ENCODE data around the gene ACTR1B.
"Not testable (repeated sequence)": the region's sequence is repeated elsewhere in the genome, so short reads cannot be mapped to it uniquely, and the experiment has no call there.

ACTR1B gene

DNA sequence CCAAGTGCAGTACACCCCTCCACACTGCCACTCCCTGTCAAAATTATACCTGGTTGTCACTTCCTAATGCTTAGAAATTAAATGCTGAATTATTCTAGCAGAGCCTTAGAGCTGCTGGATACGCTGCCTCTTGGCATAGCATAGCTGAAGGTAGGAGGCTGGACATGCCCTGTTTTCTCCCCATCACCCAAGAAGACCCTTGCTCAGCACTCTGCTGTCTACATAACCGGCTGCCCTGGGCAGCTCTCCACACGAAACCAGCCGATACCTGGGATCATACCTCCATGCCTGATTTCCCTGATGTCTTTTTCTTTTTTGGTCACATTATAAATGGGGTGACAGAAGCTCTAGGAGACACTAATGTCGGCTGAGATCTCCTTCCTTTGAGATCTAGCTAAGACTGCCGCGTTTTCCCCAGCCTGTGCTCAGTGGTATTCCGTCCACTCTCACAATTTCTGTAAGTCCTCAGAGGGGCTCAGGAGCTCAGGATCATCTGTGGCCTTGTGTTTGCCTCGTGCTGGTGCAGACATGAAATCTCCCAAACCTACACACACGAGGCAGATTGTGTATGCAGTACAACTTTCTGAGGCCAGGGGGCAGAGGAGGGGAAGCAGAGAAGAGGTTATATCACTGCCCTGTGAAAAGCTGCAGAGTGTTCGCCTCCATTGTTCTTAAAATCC lies 36.1 kb upstream of the ACTR1B start:
- H3K4me3 ChIP-seq (ENCODE audit: low read length) = no peak overlapping the region
- TF ChIP-seq ZNF274 (IDR thresholded peaks at IDR 0.05; ENCODE audit: low read depth, low read length) = no peak

DNA sequence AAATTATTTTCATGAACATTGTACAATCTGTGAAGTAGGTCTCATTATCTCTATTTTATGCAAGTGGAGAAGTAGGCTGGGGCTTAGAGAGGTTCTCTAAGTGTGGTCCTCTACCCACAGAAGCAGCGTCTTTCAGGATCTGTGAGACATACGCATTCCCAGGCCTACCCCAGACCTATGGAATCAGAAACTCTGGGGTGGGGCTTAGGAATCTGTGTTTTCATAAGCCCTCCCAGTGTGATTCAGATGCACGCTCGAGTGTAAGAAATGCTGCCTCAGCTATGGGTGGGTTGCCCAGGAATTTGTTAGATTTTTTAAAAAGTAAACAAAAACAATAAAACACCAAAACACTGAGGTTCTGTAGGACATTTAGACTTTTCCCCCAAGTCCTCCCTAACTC lies 34.7 kb upstream of the ACTR1B start:
- no peak for TF ChIP-seq ZNF274 (IDR thresholded peaks at IDR 0.05; ENCODE audit: low read depth, low read length)
- H3K4me3 ChIP-seq (ENCODE audit: low read length) = no peak overlapping the region

DNA sequence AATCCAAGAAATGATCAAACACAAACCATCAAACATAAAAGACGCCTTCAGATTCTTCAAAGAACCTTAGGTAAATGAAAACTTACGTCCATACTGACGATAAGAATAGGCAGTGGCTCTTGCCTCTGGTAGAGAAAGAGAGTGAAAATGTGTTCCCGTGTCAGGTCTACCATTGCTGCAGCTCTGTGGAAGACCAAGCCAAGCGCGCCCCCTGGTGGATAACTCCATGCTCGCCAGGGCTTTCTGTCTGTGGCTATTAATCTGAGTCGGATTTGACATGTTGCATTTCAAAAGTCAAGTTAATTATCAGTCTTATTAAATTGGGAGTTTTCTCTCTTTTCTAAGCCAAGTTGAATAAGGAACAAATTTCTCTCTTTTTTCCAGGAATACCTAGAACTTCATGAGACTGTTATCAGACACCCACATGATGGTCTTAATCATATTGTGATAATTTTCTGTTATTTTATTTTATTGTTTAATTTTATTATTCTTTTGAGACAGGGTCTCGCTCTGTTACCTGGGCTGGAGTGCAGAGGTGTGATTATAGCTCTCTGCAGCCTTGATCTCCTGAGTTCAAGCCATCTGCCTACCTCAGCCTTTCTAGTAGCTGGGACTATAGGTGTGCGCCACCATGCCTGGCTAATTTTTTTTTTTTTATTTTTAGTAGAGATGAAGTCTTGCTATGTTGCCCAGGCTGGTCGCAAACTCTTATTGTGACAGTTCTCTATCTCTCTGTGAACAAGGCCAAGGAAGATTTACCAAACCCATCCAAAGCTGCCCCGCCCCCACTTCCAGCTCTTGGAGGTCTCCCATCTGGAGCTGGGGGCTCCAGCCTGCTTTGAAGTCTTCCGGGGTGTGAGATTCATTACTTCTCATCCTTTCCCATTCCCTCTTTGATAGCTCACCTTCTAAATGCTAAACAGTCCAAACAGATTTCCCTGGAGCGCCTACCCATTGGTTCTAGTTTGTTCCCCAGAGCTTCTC lies 33.7 kb upstream of the ACTR1B start:
- no peak overlapping the region for H3K4me3 ChIP-seq (ENCODE audit: low read length)
- no peak for TF ChIP-seq ZNF274 (IDR thresholded peaks at IDR 0.05; ENCODE audit: low read depth, low read length)

DNA sequence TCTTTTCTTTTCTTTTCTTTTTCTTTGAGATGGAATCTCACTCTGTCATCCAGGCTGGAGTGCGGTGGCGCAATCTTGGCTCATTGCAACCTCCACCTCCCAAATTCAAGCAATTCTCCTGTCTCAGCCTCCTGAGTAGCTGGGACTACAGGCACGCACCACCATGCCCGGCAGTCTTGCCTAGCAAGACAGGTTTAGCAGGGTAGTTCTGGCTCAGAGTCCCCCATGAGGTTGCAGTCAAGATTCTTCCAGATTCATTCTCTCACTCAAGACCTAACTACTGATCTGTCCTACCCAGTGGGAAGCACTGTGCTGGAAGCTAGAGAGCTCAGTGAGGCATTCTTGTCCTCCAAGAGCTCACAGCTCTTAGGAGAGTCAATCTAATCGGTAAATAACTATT lies 31.9 kb upstream of the ACTR1B start:
- no peak for TF ChIP-seq ZNF274 (IDR thresholded peaks at IDR 0.05; ENCODE audit: low read depth, low read length)

DNA sequence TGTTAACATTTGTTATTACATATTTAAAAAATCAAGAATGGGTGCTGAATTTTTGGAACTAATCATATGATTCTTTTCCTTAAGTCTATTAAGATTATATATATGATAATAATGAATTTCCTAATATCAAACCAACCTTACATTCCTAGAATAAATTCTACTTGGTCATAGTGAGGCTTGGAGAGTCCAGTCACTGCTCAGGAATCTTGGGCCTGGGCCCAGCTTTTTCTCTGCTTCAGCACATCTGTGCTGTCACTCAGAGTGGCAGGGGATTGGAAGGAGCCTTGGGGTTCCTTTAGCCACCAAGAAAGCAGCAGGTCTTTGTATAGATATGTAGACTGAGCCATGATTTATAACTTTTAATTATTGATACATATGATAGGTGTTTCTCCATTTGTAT lies 29.6 kb upstream of the ACTR1B start:
- no peak for TF ChIP-seq ZNF274 (IDR thresholded peaks at IDR 0.05; ENCODE audit: low read depth, low read length)

More for the DNA sequence above, 31.9 kb upstream of the ACTR1B start:
- H3K4me3 ChIP-seq (ENCODE audit: low read length) = no peak overlapping the region

DNA sequence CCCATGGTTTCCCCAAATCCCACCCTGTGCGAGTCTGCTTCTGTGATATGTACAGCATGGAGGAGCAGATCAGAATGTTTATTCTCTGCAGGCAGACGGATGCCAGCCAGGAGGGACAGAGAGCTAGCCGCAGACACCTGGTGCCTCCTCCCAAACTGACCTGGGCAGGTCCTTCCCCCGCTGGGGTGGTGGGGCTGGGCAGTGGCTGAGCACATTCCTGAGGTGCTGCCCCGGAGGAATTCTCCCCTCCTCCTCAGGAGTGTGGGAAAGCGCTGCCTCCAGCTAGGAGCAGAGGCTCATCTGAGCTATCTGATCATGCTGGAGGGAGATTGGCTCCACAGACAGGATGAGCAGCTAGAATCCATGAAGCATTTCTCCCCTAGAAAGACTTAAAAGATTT lies 27.3 kb upstream of the ACTR1B start:
- no peak for TF ChIP-seq ZNF274 (IDR thresholded peaks at IDR 0.05; ENCODE audit: low read depth, low read length)
- no peak overlapping the region for H3K4me3 ChIP-seq (ENCODE audit: low read length)

More for the DNA sequence above, 29.6 kb upstream of the ACTR1B start:
- no peak overlapping the region for H3K4me3 ChIP-seq (ENCODE audit: low read length)

DNA sequence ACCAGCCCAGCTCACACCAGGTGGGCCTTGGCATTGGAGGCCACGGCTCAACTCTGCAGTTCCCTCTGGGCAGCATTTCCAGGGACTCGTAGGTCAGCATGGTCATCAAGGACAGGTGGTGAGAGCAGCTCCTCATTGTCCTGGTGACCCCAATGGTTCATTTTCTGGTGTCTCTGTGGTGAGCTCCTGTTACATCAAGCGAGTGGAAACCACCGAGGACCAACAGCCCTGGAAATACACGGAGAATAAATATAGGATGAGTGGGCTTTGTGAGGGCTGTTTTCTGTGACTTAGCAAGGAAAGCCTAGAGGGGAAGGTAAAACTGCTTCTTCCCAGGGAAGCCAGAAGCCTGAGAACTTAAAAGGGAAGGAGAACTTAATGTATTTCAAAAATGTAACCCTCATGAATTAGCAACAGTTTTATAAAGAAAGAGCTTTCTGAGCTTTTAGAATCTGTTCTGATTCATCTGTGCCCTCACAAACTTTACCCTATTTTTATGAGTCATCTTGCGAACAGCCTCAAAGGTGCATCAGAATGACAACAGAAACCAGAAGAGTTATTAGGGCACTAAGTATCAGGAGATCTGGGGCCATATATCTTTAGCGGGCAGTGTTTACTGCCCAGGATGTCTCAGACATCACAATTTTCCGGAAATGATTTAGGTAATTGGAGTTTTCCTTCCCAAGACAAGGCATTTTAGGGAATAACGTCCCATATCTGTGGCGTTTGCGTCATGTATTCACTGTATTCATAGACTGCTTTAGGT lies 24.4 kb upstream of the ACTR1B start:
- no peak overlapping the region for H3K4me3 ChIP-seq (ENCODE audit: low read length)
- TF ChIP-seq ZNF274 (IDR thresholded peaks at IDR 0.05; ENCODE audit: low read depth, low read length) = no peak

DNA sequence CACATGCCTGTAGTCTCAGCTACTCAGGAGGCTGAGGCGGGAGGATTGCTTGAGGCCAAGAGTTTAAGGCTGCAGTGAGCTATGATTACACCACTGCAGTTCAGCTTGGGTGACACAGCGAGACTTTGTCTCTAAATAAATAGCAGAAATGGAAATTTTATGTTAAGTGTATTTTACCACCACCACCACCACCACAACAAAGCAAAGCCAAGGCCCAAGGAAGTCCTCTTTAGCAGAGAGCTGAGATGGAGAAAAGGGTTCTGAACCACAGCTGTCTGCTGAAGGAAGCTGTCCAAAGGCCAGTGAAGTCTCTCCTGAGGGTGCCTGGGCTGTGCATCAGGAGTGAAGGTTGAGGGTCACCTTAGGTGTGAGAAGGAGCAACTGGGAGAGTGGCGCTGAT lies 23.4 kb upstream of the ACTR1B start:
- H3K4me3 ChIP-seq (ENCODE audit: low read length) = not testable (repeated sequence)

DNA sequence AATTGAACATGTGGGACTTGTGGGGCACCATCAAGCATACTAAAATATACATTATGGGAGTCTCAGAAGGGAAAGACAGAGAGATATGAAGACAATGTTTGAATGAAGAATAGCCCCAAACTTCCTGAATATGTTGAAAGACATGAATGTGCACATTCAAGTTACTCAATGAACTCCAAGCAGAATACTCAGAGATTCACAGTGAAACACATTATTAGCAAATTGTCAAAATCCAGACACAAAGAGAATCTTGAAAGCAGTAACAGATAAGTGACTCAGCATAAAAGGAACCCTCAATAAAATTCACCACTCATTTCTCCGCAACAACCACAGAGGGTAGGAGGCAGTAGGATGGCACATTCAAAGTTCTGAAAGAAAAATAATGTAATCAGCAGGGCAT lies 14.5 kb upstream of the ACTR1B start:
- no peak overlapping the region for H3K4me3 ChIP-seq (ENCODE audit: low read length)
- no peak for TF ChIP-seq ZNF274 (IDR thresholded peaks at IDR 0.05; ENCODE audit: low read depth, low read length)

DNA sequence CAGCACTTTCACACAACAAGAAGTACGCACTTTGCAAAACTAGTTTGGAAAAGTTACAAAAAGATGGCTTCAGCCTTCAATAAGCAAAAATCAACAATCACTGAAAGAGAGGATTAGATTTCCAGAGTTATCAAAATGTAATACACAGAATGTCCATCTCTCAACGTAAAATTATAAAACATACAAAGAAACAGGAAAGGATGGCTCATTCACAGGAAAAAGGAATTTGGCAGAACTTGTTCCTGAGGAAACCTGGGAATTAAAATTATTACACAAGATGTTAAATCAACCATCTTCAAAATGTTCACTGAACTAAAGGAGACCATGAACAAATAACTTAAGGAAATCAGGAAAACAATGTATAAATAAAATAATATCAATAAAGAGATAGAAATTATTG lies 13.6 kb upstream of the ACTR1B start:
- TF ChIP-seq ZNF274 (IDR thresholded peaks at IDR 0.05; ENCODE audit: low read depth, low read length) = no peak
- no peak overlapping the region for H3K4me3 ChIP-seq (ENCODE audit: low read length)

DNA sequence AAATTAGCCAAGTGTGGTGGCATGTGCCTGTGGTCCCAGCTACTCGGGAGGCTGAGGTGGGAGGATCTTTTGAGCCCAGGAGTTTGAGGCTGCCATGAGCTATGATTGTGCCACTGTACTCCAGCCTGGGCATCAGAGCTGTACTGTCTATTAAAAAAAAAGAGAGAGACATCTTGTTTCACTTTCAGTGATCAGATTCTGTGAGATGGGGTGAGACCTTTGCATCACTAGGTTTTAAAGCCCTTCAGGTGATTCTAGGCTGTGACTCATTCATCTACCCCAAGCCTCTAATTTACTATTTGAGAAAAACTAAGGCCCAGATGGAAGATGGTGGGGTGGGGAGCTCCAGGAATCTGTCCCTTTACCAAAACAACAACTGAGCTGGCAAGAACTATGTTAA lies 12.8 kb upstream of the ACTR1B start:
- TF ChIP-seq ZNF274 (IDR thresholded peaks at IDR 0.05; ENCODE audit: low read depth, low read length) = no peak
- H3K4me3 ChIP-seq (ENCODE audit: low read length) = no peak overlapping the region

DNA sequence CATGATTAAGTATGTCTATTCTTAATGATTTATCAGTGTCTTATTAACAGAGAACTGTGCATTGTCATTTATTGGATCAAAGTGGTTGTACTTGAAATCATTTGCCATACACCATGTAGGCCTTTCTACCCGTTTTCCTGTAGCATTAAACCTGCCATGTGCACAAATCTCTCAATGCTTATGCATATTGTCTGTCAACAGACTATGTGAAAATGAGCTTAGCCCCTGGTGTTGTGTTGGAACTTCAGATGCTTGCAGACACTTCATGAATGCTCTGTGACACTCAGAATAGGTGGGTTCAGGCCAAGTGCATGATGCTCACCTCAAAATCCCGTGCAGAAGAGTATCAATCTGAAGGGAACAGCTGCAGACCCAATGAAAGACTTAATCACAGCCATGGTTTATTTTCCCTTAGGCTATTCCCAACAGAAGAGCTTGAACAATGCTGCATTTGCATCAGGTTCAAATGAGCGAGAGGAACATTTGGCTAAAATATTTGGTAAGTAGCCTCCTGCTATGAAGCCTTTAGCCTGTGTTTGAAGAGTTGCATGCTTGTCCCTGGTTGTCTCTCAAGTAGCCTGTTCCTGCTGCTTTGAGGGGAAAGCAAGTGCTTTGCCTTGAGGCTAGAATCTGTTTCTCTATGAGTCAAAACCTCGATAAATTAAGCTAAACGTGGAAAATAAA lies 11.7 kb upstream of the ACTR1B start:
- TF ChIP-seq ZNF274 (IDR thresholded peaks at IDR 0.05; ENCODE audit: low read depth, low read length) = no peak

DNA sequence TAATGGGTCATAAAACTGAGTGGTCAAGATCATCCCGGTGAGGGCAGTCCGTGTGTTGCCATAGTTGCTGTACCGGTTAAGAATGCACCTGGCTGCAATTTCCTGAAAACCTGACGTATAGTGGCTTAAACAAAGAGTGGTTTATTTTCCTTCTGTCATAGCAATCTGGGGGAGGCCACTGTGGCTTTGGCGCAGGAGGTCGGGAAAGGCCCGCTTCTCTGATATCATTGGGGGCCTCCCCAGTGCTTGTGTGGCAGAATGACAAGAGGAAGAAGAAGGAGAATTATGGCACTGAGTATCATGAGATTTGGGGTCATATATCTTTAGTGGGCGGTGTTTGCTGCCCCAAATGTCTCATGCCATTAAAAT lies 10.1 kb upstream of the ACTR1B start:
- H3K4me3 ChIP-seq (ENCODE audit: low read length) = no peak overlapping the region
- no peak for TF ChIP-seq ZNF274 (IDR thresholded peaks at IDR 0.05; ENCODE audit: low read depth, low read length)

More for the DNA sequence above, 11.7 kb upstream of the ACTR1B start:
- no peak overlapping the region for H3K4me3 ChIP-seq (ENCODE audit: low read length)

All from GM08714 (cell line).